ENCODE measurements around the gene CNOT2. TPM values are rescaled to one million over a fixed set of nuclear protein-coding genes. Genes with fewer than 3 reads are reported as not detected.

The CNOT2 gene
- total RNA-seq, 4 donors from 2014 or later: 64.1 to 107 (median 71.6) TPM

DNA sequence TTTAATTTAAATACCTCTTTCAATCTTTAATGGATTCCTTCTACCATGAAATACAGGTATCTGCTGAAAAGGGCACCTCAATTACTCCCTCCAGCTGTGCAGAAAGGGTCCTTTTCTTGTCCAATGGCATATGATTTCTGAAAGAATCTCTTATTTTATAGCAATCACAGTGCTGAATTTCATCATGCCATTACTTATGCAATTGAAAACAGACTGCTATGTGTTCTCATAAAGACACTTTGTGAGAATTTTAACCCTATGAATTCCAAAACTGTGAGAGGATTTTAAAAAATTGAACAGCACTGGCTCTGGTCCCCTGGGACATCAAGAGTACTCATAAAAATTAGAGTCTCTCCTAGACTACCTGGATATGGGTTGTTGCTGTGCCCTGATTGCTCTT lies 45.9 kb upstream of the CNOT2 start:
- H3K4me1 ChIP-seq: peaks cover 0 to 4% of the 10 kb centered on the region in 2 donors
- ATAC-seq: no peak
- no peak overlapping the region for H3K4me3 ChIP-seq
- intact Hi-C loops (cut with DNase I; ENCODE audit: low total_unique reads) (no loop called here), in situ Hi-C loops (cut with MboI; ENCODE audit: low sequenced_read_pairs in 4 of 4) (no loop called here)
- H3K36me3 ChIP-seq: no peaks in the 10 kb centered on the region
- H3K27me3 ChIP-seq: no peaks in the 10 kb centered on the region
- H3K9me3 ChIP-seq: no peaks in the 10 kb centered on the region
- TF ChIP-seq POLR2A (IDR thresholded peaks at IDR 0.05): no peak
- TF ChIP-seq, protein P1, sequence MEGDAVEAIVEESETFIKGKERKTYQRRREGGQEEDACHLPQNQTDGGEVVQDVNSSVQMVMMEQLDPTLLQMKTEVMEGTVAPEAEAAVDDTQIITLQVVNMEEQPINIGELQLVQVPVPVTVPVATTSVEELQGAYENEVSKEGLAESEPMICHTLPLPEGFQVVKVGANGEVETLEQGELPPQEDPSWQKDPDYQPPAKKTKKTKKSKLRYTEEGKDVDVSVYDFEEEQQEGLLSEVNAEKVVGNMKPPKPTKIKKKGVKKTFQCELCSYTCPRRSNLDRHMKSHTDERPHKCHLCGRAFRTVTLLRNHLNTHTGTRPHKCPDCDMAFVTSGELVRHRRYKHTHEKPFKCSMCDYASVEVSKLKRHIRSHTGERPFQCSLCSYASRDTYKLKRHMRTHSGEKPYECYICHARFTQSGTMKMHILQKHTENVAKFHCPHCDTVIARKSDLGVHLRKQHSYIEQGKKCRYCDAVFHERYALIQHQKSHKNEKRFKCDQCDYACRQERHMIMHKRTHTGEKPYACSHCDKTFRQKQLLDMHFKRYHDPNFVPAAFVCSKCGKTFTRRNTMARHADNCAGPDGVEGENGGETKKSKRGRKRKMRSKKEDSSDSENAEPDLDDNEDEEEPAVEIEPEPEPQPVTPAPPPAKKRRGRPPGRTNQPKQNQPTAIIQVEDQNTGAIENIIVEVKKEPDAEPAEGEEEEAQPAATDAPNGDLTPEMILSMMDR (IDR thresholded peaks at IDR 0.05 in 4 of 5, conservative IDR thresholded peaks at IDR 0.05 in 1 of 5): no peak
- H3K27ac ChIP-seq: no peak overlapping the region
- no peak for DNase-seq

DNA sequence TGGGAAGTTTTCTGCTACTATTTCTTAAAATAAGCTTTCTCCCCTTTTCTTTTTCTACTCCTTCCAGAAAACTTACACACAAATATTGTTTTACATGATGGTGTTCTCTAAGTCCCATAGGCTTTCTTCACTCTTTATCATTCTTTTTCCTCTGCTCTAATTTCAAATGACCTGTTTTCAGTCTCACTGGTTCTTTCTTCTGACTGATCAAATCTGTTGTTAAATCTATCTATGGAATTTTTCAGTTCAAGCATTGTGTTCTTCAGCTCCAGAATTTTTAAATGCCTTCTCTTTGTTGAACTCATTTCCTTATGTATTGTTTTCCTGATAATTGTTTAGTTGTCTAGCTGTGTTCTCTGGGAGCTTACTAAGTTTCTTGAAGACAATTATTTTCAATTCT lies 29.5 kb upstream of the CNOT2 start:
- DNase-seq (no peak), ATAC-seq (no peak)
- Histone ChIP-seq H3K9me3 (no peaks in the 10 kb centered on the region), H3K4me1 (peaks cover 0 to 2% of the 10 kb centered on the region in 2 donors), H3K27ac (no peak overlapping the region), H3K4me3 (no peak overlapping the region), H3K36me3 (no peaks in the 10 kb centered on the region), H3K27me3 (no peaks in the 10 kb centered on the region)
- TF ChIP-seq POLR2A (IDR thresholded peaks at IDR 0.05): no peak
- TF ChIP-seq, protein P1 (IDR thresholded peaks at IDR 0.05 in 4 of 5, conservative IDR thresholded peaks at IDR 0.05 in 1 of 5): no peak
- intact Hi-C loops (cut with DNase I; ENCODE audit: low total_unique reads): no loop called here
- in situ Hi-C loops (cut with MboI; ENCODE audit: low sequenced_read_pairs in 4 of 4): no loop called here

DNA sequence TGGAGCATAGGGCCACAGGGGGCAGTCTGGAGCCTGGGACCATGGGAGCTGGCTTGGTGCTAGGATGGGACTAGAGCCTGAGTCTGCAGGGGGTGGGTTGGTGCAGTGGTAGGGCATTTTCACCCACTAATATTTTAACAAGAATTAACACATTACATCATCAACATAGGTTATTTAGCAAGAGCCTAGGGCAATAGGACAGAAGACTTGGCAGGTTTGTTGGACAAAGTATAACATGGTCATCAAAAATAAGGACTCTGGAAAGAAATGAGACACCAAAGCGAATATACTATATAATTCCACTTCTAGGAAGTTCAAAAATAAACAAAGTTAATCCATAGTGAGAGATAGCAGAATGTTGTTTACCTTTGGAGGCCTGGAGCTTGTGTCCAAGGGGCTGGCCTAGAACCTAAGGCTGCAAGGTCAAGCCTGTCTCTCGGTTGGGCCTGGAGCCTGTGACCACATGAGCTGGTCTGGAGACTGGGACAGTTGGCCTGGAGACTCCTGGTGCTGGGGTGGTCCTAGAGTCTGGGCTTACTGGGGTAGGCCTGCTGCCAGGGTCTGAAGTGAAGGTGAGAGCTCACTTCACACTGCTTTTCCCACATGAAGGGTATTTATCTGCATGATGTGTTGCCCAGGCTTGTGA lies 28.1 kb upstream of the CNOT2 start:
- intact Hi-C loops (cut with DNase I; ENCODE audit: low total_unique reads) (no loop called here), in situ Hi-C loops (cut with MboI; ENCODE audit: low sequenced_read_pairs in 4 of 4) (no loop called here)
- Histone ChIP-seq H3K27me3 (no peaks in the 10 kb centered on the region), H3K27ac (no peak overlapping the region), H3K36me3 (no peaks in the 10 kb centered on the region), H3K4me3 (no peak overlapping the region), H3K4me1 (peaks cover 6 to 10% of the 10 kb centered on the region in 2 donors), H3K9me3 (no peaks in the 10 kb centered on the region)
- DNase-seq: no peak
- no peak for ATAC-seq
- TF ChIP-seq, protein P1 (IDR thresholded peaks at IDR 0.05 in 4 of 5, conservative IDR thresholded peaks at IDR 0.05 in 1 of 5): no peak
- no peak for TF ChIP-seq POLR2A (IDR thresholded peaks at IDR 0.05)

DNA sequence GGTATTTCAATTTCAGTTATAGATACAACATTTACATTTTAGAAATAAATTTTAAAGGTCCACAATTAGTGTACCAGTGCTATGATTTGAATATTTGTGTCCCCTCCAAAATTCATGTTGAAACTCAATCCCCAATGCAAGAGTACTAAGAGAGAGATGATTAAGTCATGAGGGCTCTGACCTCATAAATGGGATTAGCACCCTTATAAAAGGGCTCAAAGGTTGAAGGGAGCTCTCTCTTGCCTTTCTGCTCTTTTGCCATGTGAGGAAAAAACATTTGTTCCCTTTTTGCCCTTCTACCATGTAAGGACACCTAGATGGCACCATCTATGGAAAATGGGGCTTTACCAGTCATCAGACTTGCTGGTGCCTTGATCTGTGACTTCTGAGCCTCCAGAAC lies 25.8 kb upstream of the CNOT2 start:
- H3K4me1 ChIP-seq: peaks cover 6 to 10% of the 10 kb centered on the region in 2 donors
- no peak overlapping the region for H3K4me3 ChIP-seq
- TF ChIP-seq, protein P1 (IDR thresholded peaks at IDR 0.05 in 4 of 5, conservative IDR thresholded peaks at IDR 0.05 in 1 of 5): no peak
- TF ChIP-seq POLR2A (IDR thresholded peaks at IDR 0.05): no peak
- intact Hi-C loops (cut with DNase I; ENCODE audit: low total_unique reads) (no loop called here), in situ Hi-C loops (cut with MboI; ENCODE audit: low sequenced_read_pairs in 4 of 4) (no loop called here)
- no peaks in the 10 kb centered on the region for H3K36me3 ChIP-seq
- DNase-seq: no peak
- ATAC-seq: no peak
- H3K27ac ChIP-seq: no peak overlapping the region
- H3K27me3 ChIP-seq: no peaks in the 10 kb centered on the region
- no peaks in the 10 kb centered on the region for H3K9me3 ChIP-seq

DNA sequence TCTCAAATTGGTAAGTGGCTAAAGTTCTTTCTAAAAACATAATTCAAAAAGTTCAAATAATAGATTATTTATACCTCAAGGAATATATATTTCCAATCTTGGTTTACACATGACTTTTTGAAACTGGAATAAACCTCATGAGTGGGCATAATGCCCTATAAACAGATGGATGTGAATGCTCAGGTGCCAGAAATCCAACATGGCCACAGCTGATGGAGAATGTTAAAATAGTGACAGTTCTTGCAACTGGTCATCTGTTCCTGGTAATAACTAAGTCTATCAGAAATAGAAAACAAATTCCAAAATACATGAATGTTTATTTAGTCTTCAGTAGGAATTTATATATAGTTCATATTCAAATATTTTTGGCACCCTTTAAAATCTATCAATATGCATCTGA lies 21.6 kb upstream of the CNOT2 start:
- no peak overlapping the region for H3K27ac ChIP-seq
- intact Hi-C loops (cut with DNase I; ENCODE audit: low total_unique reads): no loop called here
- H3K4me1 ChIP-seq: peaks cover 6 to 10% of the 10 kb centered on the region in 2 donors
- H3K36me3 ChIP-seq: no peaks in the 10 kb centered on the region
- DNase-seq (no peak), ATAC-seq (no peak)
- TF ChIP-seq, protein P1 (IDR thresholded peaks at IDR 0.05 in 4 of 5, conservative IDR thresholded peaks at IDR 0.05 in 1 of 5): no peak
- TF ChIP-seq POLR2A (IDR thresholded peaks at IDR 0.05): no peak
- in situ Hi-C loops (cut with MboI; ENCODE audit: low sequenced_read_pairs in 4 of 4): no loop called here
- H3K4me3 ChIP-seq: no peak overlapping the region
- no peaks in the 10 kb centered on the region for H3K9me3 ChIP-seq
- H3K27me3 ChIP-seq: no peaks in the 10 kb centered on the region

Data from gastrocnemius medialis (tissue), 4 donors.